K562 (cell line): ENCODE results near the gene HAT1. TPM values are rescaled to one million over a fixed set of nuclear protein-coding genes. Genes with fewer than 3 reads are reported as not detected.

ENCODE experiments used
- ATAC-seq: fragments of 200-7000 bp; cut with Tn5 transposase; 3 replicates; pipeline ENCODE4 v1.9.1; 2020; ENCODE audit warnings: moderate library complexity
- BruUV-seq: library from RNA; stranded (reverse); fragments of 400-500 nt; replicated peaks from 2 replicates; lab custom pipeline; 2021; lab: Mats Ljungman, UMichigan
- CTCF ChIA-PET: fragments of 300-600 bp; formaldehyde crosslinking; extraction: SDS; loops from one replicate; lab custom pipeline; 2021; ENCODE audit warnings: low intra/inter-chr PET ratio; lab: Yijun Ruan, JAX
- POLR2A ChIA-PET: fragments of 300-600, 350-650 bp; sonication (Branson Sonifier 250); formaldehyde crosslinking; extraction: SDS; loops from one replicate; lab custom pipeline; 2021; ENCODE audit warnings: antibody characterized with exemption, inconsistent platforms; lab: Yijun Ruan, JAX
- DNase-seq, 4 experiments: peaks; one replicate each; pipeline versions ENCODE4 v3.0.0 to v3.0.0-alpha.2; 2011 to 2018; ENCODE audit warnings: low spot score in 3 of 4, mixed read lengths in 3 of 4; ENCODE audit errors: extremely low read depth in 1 of 4
- FAIRE-seq: peaks from 2 replicates; lab custom pipeline; 2011; peaks lifted over from hg19 to GRCh38; lab: Jason Lieb, UNC
- H2AFZ ChIP-seq: 2 replicates; pipeline ENCODE4 v1.6.0; 2011; ENCODE audit warnings: low read depth, low read length, control low read depth, inconsistent platforms
- H3K27ac ChIP-seq: fragments of 200-600 bp; 3 replicates; pipeline ENCODE4 v1.8.0; 2011; ENCODE audit warnings: low read depth, mild to moderate bottlenecking, control low read depth, inconsistent platforms, low read length, moderate library complexity, mixed read lengths; ENCODE audit errors: extremely low read depth
- H3K27me3 ChIP-seq, 2 experiments: fragments of 300-600 bp in 1 of 2; 2 replicates in 1 of 2; 3 replicates in 1 of 2; pipeline versions ENCODE4 v1.6.0 to v1.8.0; 2011; ENCODE audit warnings: inconsistent platforms in 2 of 2, low read length in 2 of 2, mild to moderate bottlenecking in 1 of 2, mixed read lengths in 1 of 2, moderate library complexity in 1 of 2; ENCODE audit not compliant: control insufficient read depth in 2 of 2, insufficient read depth in 2 of 2
- H3K36me3 ChIP-seq: fragments of 300-600 bp; 3 replicates; pipeline ENCODE4 v1.8.0; 2011; ENCODE audit warnings: mild to moderate bottlenecking, low read length, inconsistent platforms; ENCODE audit not compliant: control insufficient read depth, insufficient read depth
- H3K4me1 ChIP-seq, 2 experiments: fragments of 200-600 bp in 1 of 2; replicated peaks in 1 of 2; 2 replicates in 1 of 2; 3 replicates in 1 of 2; pipeline versions ENCODE4 v1.5.1 to v1.8.0; 2011; ENCODE audit warnings: inconsistent platforms in 2 of 2, low read length in 2 of 2, mild to moderate bottlenecking in 1 of 2, mixed read lengths in 1 of 2, moderate library complexity in 1 of 2; ENCODE audit not compliant: control insufficient read depth in 2 of 2, insufficient read depth in 2 of 2
- H3K4me2 ChIP-seq: 2 replicates; pipeline ENCODE4 v1.6.1; 2011; ENCODE audit warnings: low read length, control low read depth, inconsistent platforms, mixed read lengths; ENCODE audit not compliant: insufficient read depth
- H3K4me3 ChIP-seq: fragments of 200-600 bp; sonication (generic), shearing (Covaris generic); 2 replicates; pipeline ENCODE4 v1.5.1; 2016; ENCODE audit warnings: control low read depth, inconsistent platforms
- H3K79me2 ChIP-seq: fragments of 200-600 bp; 3 replicates; pipeline ENCODE4 v1.8.0; 2011; ENCODE audit warnings: low read length, inconsistent platforms; ENCODE audit not compliant: control insufficient read depth, insufficient read depth
- H3K9ac ChIP-seq, 2 experiments: 2 replicates each; pipeline versions ENCODE4 v1.6.0 to v1.6.1; 2011; ENCODE audit warnings: low read depth in 2 of 2, low read length in 2 of 2, control low read depth in 1 of 2, inconsistent platforms in 1 of 2, mild to moderate bottlenecking in 1 of 2, mixed read lengths in 1 of 2; ENCODE audit not compliant: insufficient read depth in 1 of 2
- H3K9me1 ChIP-seq: one replicate; pipeline ENCODE4 v1.6.0; 2011; ENCODE audit warnings: inconsistent platforms, mild to moderate bottlenecking, low read length, moderate library complexity; ENCODE audit not compliant: control insufficient read depth, insufficient read depth
- H3K9me3 ChIP-seq: replicated peaks from 2 replicates; pipeline ENCODE4 v1.5.1; 2011; ENCODE audit warnings: low read depth, low read length, inconsistent platforms; ENCODE audit not compliant: control insufficient read depth, insufficient read depth
- H4K20me1 ChIP-seq: replicated peaks from 2 replicates; pipeline ENCODE4 v1.6.1; 2011; ENCODE audit warnings: low read length, inconsistent platforms, mixed read lengths; ENCODE audit not compliant: control insufficient read depth, insufficient read depth
- CHCHD3 ChIP-seq: fragments of 250-450 bp; sonication (Bioruptor Pico); IDR thresholded peaks from 2 replicates; pipeline ENCODE4 v2.1.2; 2022; ENCODE audit warnings: mild to moderate bottlenecking
- FOS ChIP-seq: IDR thresholded peaks from 3 replicates; pipeline ENCODE4 v1.6.1; 2011; ENCODE audit not compliant: insufficient read length; ENCODE audit errors: extremely low read depth
- TAF7 ChIP-seq: fragments of 450-650 bp; IDR thresholded peaks from 2 replicates; pipeline ENCODE4 v1.6.1; 2016; ENCODE audit warnings: missing genetic modification characterization, missing compliant biosample characterization
- WGBS: fragments of 100-300 bp; shearing (Covaris generic); methylation state at CpG from one replicate; pipeline ENCODE4 v1.1.6; 2016; ENCODE audit warnings: low coverage, mixed read lengths; ENCODE audit not compliant: insufficient coverage; ENCODE audit errors: missing lambda C conversion rate; 5-methylcytosine and 5-hydroxymethylcytosine counted together
- in situ Hi-C: fragments of 300-500 bp; cut with MboI; formaldehyde crosslinking; loops from 4 replicates; pipeline ENCODE4 v1.15.0; 2018; ENCODE audit warnings: inconsistent platforms, mixed read lengths
- intact Hi-C: fragments of 100-400 bp; cut with micrococcal nuclease; formaldehyde crosslinking; loops from 2 replicates; pipeline ENCODE4 v1.14.2; 2022
- polyA plus RNA-seq, 8 experiments: library from polyadenylated mRNA; depleted of rRNA in 4 of 8; stranded (reverse) in 5 of 8; unstranded in 3 of 8; fragments of >200 nt; fragmentation: Nextera tagmentation in 2 of 8; fragmentation: Illumina TruSeq in 1 of 8; extraction: Ambion mirVana in 2 of 8; extraction: Trizol in 1 of 8; gene quantifications; 2 replicates each; pipeline versions ENCODE4 v1.2.1 to v1.2.3, GENCODE V29; 2011 to 2014; ENCODE audit warnings: inconsistent platforms in 1 of 8, missing spikeins in 1 of 8
- total RNA-seq, 7 experiments: library from RNA; depleted of rRNA in 6 of 7; stranded (reverse); fragments of >200 nt in 6 of 7; fragmentation: Illumina TruSeq in 2 of 7; extraction: Trizol in 2 of 7; gene quantifications; 2 replicates each; pipeline versions ENCODE4 v1.2.1 to v1.2.3, GENCODE V29; 2011 to 2021; ENCODE audit warnings: low replicate concordance in 1 of 7
- TF ChIP-seq, protein P1 (sequence below): fragments of 250-450 bp; sonication (Bioruptor Pico); IDR thresholded peaks from 2 replicates; pipeline ENCODE4 v1.8.0; 2022; ENCODE audit warnings: inconsistent platforms
- TF ChIP-seq, protein P2 (sequence below), 2 experiments: fragments of 450-650 bp; formaldehyde crosslinking in 1 of 2; IDR thresholded peaks; 2 replicates each; pipeline versions ENCODE4 v1.4.0 to v1.6.1; 2014 to 2020; ENCODE audit warnings: mild to moderate bottlenecking in 2 of 2, borderline replicate concordance in 1 of 2, low read depth in 1 of 2
- TF ChIP-seq, protein P3 (sequence below): fragments of 450-650 bp; IDR thresholded peaks from 2 replicates; pipeline ENCODE4 v1.6.1; 2017; ENCODE audit warnings: antibody characterized with exemption

HAT1 gene
- total and polyA plus RNA-seq, 9 of the 15 experiments (the other 6 are each of a cell fraction or from before 2014, with no cell fraction given), result 125 to 384 (median 244) TPM

DNA sequence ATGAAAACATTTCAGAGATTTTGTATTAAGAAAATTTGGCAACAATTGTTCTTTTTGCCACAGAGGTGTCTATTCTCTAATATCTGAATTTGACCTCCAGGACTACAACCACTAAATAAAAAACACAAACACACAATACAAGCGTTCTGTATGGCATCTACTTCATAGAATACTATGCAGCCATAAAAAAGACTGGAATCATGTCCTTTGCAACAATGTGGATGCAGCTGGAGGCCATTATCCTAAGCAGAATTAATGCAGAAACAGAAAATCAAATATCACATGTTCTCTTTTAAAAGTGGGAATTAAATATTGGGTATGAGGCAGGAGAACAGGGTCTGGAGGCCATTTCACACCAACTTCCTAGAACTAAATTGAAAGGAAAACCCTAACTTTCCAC lies 47.7 kb upstream of the HAT1 start:
- H3K36me3 ChIP-seq, result peaks cover 19% of the 10 kb centered on the region; the same call in 2 of the 3 replicates
- DNase-seq (no peak), FAIRE-seq (no peak), ATAC-seq (no peak)
- ChIA-PET POLR2A (no interaction called here), CTCF (no interaction called here)
- no TSS peak for BruUV-seq
- no peak overlapping the region for H3K27ac ChIP-seq
- no peak overlapping the region for H2AFZ ChIP-seq
- peaks cover 10% of the 10 kb centered on the region for H3K79me2 ChIP-seq
- no peaks in the 10 kb centered on the region for H3K9me3 ChIP-seq
- H3K4me2 ChIP-seq, result no peak overlapping the region
- H3K4me1 ChIP-seq, result peaks cover 0 to 15% of the 10 kb centered on the region in 2 experiments; a peak in 3 of 5 replicates
- H3K9ac ChIP-seq, result no peak overlapping the region
- no peaks in the 10 kb centered on the region for H3K27me3 ChIP-seq
- no peak overlapping the region for H3K4me3 ChIP-seq
- intact Hi-C loops (no loop called here), in situ Hi-C loops (no loop called here)
- no peaks in the 10 kb centered on the region for H4K20me1 ChIP-seq
- WGBS, result 67% methylated on average over 1 of the region's 1 CpG
- no peaks in the 10 kb centered on the region for H3K9me1 ChIP-seq
- TF ChIP-seq, protein P1, sequence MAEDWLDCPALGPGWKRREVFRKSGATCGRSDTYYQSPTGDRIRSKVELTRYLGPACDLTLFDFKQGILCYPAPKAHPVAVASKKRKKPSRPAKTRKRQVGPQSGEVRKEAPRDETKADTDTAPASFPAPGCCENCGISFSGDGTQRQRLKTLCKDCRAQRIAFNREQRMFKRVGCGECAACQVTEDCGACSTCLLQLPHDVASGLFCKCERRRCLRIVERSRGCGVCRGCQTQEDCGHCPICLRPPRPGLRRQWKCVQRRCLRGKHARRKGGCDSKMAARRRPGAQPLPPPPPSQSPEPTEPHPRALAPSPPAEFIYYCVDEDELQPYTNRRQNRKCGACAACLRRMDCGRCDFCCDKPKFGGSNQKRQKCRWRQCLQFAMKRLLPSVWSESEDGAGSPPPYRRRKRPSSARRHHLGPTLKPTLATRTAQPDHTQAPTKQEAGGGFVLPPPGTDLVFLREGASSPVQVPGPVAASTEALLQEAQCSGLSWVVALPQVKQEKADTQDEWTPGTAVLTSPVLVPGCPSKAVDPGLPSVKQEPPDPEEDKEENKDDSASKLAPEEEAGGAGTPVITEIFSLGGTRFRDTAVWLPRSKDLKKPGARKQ (CRISPR knock-in tag), result no peak
- no peak for TF ChIP-seq TAF7
- no peak for TF ChIP-seq FOS
- TF ChIP-seq, protein P2, sequence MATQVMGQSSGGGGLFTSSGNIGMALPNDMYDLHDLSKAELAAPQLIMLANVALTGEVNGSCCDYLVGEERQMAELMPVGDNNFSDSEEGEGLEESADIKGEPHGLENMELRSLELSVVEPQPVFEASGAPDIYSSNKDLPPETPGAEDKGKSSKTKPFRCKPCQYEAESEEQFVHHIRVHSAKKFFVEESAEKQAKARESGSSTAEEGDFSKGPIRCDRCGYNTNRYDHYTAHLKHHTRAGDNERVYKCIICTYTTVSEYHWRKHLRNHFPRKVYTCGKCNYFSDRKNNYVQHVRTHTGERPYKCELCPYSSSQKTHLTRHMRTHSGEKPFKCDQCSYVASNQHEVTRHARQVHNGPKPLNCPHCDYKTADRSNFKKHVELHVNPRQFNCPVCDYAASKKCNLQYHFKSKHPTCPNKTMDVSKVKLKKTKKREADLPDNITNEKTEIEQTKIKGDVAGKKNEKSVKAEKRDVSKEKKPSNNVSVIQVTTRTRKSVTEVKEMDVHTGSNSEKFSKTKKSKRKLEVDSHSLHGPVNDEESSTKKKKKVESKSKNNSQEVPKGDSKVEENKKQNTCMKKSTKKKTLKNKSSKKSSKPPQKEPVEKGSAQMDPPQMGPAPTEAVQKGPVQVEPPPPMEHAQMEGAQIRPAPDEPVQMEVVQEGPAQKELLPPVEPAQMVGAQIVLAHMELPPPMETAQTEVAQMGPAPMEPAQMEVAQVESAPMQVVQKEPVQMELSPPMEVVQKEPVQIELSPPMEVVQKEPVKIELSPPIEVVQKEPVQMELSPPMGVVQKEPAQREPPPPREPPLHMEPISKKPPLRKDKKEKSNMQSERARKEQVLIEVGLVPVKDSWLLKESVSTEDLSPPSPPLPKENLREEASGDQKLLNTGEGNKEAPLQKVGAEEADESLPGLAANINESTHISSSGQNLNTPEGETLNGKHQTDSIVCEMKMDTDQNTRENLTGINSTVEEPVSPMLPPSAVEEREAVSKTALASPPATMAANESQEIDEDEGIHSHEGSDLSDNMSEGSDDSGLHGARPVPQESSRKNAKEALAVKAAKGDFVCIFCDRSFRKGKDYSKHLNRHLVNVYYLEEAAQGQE (IDR thresholded peaks at IDR 0.05; ENCODE audit: borderline replicate concordance), result no peak
- TF ChIP-seq, protein P2 (CRISPR knock-in tag; IDR thresholded peaks at IDR 0.05; ENCODE audit: low read depth), result no peak
- no peak for TF ChIP-seq CHCHD3
- TF ChIP-seq, protein P3, sequence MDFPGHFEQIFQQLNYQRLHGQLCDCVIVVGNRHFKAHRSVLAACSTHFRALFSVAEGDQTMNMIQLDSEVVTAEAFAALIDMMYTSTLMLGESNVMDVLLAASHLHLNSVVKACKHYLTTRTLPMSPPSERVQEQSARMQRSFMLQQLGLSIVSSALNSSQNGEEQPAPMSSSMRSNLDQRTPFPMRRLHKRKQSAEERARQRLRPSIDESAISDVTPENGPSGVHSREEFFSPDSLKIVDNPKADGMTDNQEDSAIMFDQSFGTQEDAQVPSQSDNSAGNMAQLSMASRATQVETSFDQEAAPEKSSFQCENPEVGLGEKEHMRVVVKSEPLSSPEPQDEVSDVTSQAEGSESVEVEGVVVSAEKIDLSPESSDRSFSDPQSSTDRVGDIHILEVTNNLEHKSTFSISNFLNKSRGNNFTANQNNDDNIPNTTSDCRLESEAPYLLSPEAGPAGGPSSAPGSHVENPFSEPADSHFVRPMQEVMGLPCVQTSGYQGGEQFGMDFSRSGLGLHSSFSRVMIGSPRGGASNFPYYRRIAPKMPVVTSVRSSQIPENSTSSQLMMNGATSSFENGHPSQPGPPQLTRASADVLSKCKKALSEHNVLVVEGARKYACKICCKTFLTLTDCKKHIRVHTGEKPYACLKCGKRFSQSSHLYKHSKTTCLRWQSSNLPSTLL, result no peak
